ENCODE results near the gene TPST2. TPM values are rescaled to one million over a fixed set of nuclear protein-coding genes. Genes with fewer than 3 reads are reported as not detected.

TPST2 gene
- total and polyA plus RNA-seq, 9 of the 15 experiments (the other 6 are each of a cell fraction or from before 2014, with no cell fraction given): 14.2 to 123 (median 60.1) TPM

- Histone ChIP-seq H3K4me3 (no peak overlapping the region), H3K4me2 (ENCODE audit: insufficient read depth, low read length) (no peak overlapping the region), H3K9me3 (replicated peaks; ENCODE audit: control insufficient read depth, insufficient read depth, low read depth, low read length) (no peaks in the 10 kb centered on the region), H3K27ac (ENCODE audit: extremely low read depth, low read depth, low read length) (peak overlapping the region; percentile 28; the same call in 2 of the 3 replicates), H3K9me1 (ENCODE audit: control insufficient read depth, insufficient read depth, low read length) (peaks cover 5% of the 10 kb centered on the region), H4K20me1 (replicated peaks; ENCODE audit: control insufficient read depth, insufficient read depth, low read length) (peaks cover 55% of the 10 kb centered on the region), H3K27me3 (ENCODE audit: control insufficient read depth in 2 of 2, insufficient read depth in 2 of 2, low read length in 2 of 2) (no peaks in the 10 kb centered on the region), H2AFZ (ENCODE audit: low read depth, low read length) (no peak overlapping the region), H3K36me3 (ENCODE audit: control insufficient read depth, insufficient read depth, low read length) (peaks cover 84% of the 10 kb centered on the region), H3K79me2 (ENCODE audit: control insufficient read depth, insufficient read depth, low read length) (peaks cover 94% of the 10 kb centered on the region), H3K4me1 (replicated peaks in 1 of 2; ENCODE audit: control insufficient read depth in 2 of 2, insufficient read depth in 2 of 2, low read length in 2 of 2) (peaks cover 5 to 24% of the 10 kb centered on the region in 2 experiments), H3K9ac (ENCODE audit: insufficient read depth in 1 of 2, low read depth in 2 of 2, low read length in 2 of 2) (no peak overlapping the region)
- 61% methylated on average over 6 of the region's 8 CpGs for WGBS (ENCODE audit: insufficient coverage, low coverage, missing lambda C conversion rate)
- ChIA-PET POLR2A (interaction anchor here (1.7 kb wide), 1 partner anchor 9 kb away, joined by 4 read pairs; no protein-coding TSS in a partner anchor), CTCF (ENCODE audit: low intra/inter-chr PET ratio) (no interaction called here)
- BruUV-seq (replicated peaks): no TSS peak
- ATAC-seq (no peak), DNase-seq (ENCODE audit: extremely low read depth in 1 of 4, low spot score in 3 of 4) (no peak), FAIRE-seq (no peak)
- TF ChIP-seq CEBPB (tag; IDR thresholded peaks at IDR 0.05) (no peak), SMARCC2 (IDR thresholded peaks at IDR 0.05; ENCODE audit: low read depth) (no peak), MNT (conservative IDR thresholded peaks at IDR 0.05) (no peak), ZNF384 (IDR thresholded peaks at IDR 0.05; ENCODE audit: low read depth, low read length) (no peak), E4F1 (CRISPR knock-in tag; IDR thresholded peaks at IDR 0.05; ENCODE audit: borderline replicate concordance) (no peak), PCBP2 (IDR thresholded peaks at IDR 0.05; ENCODE audit: low read depth, low read length, poor library complexity, severe bottlenecking) (no peak), FOS (IDR thresholded peaks at IDR 0.05; ENCODE audit: extremely low read depth, insufficient read length) (no peak), ZNF780A (CRISPR knock-in tag; IDR thresholded peaks at IDR 0.05) (no peak), DNMT1 (IDR thresholded peaks at IDR 0.05) (no peak), RBM22 (IDR thresholded peaks at IDR 0.05; ENCODE audit: low read depth, low read length, poor library complexity, severe bottlenecking) (no peak), FUS (optimal IDR thresholded peaks at IDR 0.05; ENCODE audit: low read depth, low read length) (no peak), SIN3B (IDR thresholded peaks at IDR 0.05; ENCODE audit: low read depth) (no peak), HNRNPL (IDR thresholded peaks at IDR 0.05; ENCODE audit: low read depth, low read length) (no peak), WHSC1 (IDR thresholded peaks at IDR 0.05; ENCODE audit: low read length) (no peak), ZNF24 (IDR thresholded peaks at IDR 0.05) (no peak), ZC3H4 (CRISPR knock-in tag; IDR thresholded peaks at IDR 0.05; ENCODE audit: borderline replicate concordance) (no peak), RBBP5 (IDR thresholded peaks at IDR 0.05; ENCODE audit: borderline replicate concordance, insufficient read depth, low read length, poor library complexity, severe bottlenecking) (no peak)
- intact Hi-C loops (cut with micrococcal nuclease) (no loop called here), in situ Hi-C loops (cut with MboI) (no loop called here)
These were observed 13.8 kb downstream of the TPST2 start for GRCh38 chr22:26576026-26576680.
